NOMO-1 (cell line): ENCODE measurements around the gene OTUD4.
"Not testable (repeated sequence)": the region's sequence is repeated elsewhere in the genome, so short reads cannot be mapped to it uniquely, and the experiment has no call there.

Experiments used
- DNase-seq, 2 experiments: peaks; one replicate each; lab custom pipeline; 2025; ENCODE audit not compliant: unreplicated experiment in 2 of 2; lab: John Stamatoyannopoulos, UW

Gene OTUD4

GRCh38 chr4:145181091-145181501 is 707 bp upstream of the OTUD4 start:
- DNase-seq, result no peak

- peak in 1 of 2 experiments; percentile 13 for DNase-seq
Measured at GRCh38 chr4:145179861-145180297, 510 bp downstream of the OTUD4 start.

DNA sequence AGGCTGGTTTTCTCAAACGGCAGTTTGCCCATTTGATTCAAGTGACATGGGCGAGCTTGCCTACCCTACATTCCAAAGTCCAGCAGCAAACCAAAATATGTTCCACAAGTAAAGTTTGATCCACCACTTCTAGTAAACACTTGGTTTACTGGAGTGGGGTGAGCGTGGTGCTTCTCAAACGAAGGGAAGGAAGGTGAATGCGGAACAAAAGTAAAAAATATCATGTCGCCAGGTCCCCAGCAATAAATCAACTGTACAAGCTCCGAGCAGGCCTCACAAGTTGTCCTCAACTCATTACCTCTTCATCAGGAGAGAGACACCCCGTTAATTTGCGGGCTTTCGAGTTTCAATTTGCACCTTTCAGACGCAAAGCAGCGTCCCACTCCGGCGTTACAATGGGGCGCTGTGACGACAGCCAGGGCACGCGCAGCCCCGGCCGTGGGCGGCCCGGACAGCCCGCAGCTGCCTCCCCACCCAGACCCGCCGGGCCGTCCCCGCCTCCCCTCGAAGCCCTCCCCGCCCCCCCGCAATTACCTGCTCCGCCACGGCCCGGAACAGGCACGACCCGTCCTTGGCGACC is 1.0 kb downstream of the OTUD4 start:
- DNase-seq, result peak; percentile 46 to 52

DNA sequence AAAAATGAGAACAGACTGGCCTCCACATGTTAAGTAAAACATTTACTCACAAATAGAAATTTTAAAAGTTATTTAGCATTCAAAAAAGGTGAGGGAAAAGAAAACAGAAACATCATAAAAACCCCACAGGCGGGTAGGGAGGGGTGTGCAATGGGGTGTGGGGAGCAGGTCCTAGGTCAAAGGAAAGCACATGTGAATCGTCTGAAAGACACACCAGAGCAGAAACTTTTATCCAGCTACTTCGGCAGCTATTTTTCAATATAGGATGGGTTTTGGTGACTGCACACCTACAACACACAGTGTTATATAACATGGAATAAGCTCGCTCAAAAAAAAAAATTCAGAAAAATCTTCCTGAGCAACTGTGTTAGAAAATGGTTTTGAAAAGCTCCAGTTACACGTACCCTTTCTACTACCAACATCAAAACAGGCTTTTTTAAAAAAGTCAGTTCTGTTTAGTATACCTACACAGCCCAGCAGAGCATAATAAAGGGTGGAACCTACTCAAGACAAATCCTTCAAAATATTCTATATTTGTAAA is 1.6 kb downstream of the OTUD4 start:
- no peak for DNase-seq

DNA sequence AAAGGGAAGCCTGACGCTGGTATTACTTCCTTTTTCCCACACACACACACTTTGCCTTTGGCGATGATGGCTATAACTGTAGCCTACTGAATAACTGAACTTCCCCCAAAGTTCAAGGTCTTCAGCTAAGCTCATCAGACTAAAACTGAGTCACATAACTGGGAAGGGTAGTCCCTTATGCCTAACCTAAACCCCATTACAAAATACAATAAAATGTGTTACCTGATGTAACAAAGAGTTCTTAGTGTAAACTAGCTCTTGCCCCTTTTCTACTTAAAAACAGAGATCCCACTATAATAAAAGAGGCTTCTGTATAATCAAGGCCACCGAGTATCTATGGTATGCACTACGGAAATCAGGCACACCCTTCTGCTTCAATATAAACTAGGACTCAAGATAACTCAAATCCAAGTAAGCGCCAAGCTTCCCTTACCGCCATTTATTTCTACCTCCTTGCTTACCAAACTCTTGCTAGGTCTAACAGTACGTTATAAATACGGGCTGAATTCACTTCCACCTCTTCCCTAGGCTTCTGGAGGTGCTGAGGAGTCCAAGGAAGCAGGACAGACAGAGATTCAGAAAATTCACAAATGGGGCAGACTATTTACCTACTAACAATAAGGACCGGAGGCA is 2.4 kb downstream of the OTUD4 start:
- peak; percentile 57 to 72 for DNase-seq

GRCh38 chr4:145177511-145177905 is 2.9 kb downstream of the OTUD4 start:
- DNase-seq, result peak in 1 of 2 experiments; percentile 72

GRCh38 chr4:145176641-145177432 is 3.6 kb downstream of the OTUD4 start:
- DNase-seq, result no peak

- no peak for DNase-seq
Measured at GRCh38 chr4:145171911-145172310, 8.5 kb downstream of the OTUD4 start.

DNA sequence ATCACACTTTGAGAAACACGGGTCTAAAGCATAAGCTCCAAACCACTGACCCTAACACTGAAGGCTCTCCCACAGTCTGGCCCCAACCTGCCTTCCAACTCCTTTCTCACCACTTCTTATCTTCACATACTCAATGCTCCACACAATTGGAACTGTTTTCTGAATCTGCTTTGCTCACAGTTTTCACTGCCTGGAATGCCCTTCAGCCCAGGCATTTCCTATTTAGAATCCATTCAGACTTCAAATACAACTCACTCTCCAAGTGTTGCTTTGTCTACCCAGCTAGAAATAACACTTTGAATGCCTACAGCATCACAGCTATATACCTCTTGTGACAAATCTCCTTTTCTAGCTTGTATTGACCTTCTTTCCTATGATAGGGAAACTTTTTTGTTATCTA is 10.2 kb downstream of the OTUD4 start:
- DNase-seq, result no peak

GRCh38 chr4:145168581-145169187 is 11.7 kb downstream of the OTUD4 start:
- no peak for DNase-seq

DNA sequence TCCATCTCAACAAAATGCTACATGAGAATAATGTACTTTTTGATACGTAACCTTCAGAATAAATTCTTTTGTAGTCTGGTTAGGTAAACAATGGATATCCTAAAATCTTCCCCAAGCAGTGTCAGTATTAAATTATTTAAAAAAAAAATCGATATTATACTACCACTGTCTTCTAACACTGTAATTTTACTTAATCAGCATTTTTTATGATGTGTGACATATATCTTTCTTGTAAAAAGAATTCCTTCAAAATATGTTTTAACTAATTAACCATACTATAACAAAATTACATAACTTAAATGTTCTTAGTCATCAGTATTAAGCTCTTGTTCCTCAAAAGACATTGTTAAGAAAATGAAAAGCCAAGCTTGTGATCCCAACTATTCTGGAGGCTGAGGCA is 12.5 kb downstream of the OTUD4 start:
- no peak for DNase-seq

- DNase-seq, result no peak
Measured at GRCh38 chr4:145161549-145161948, 18.8 kb downstream of the OTUD4 start.

DNA sequence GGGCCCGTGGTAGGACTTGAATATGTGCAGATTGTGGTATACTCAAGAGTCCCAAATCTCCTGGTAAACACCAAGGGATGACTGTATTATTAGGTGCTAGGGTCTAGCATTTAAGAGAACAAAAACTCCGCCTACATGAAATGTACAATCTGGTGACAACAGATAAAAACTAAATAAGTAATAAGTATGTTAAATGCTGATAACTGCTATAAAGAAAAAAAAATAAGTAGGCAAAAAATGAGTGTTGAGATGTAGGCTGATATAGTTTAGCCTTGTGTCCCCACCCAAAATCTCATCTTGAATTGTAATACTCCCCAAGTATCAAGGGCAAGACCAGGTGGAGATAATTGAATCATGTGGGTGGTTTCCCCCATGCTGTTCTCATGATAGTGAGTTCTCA is 23.4 kb downstream of the OTUD4 start:
- no peak for DNase-seq

GRCh38 chr4:145155268-145155870 is 25.0 kb downstream of the OTUD4 start:
- DNase-seq, result no peak

- no peak for DNase-seq
Measured at GRCh38 chr4:145154573-145154972, 25.8 kb downstream of the OTUD4 start.

- DNase-seq, result no peak
Measured at GRCh38 chr4:145153904-145154298, 26.5 kb downstream of the OTUD4 start.

DNA sequence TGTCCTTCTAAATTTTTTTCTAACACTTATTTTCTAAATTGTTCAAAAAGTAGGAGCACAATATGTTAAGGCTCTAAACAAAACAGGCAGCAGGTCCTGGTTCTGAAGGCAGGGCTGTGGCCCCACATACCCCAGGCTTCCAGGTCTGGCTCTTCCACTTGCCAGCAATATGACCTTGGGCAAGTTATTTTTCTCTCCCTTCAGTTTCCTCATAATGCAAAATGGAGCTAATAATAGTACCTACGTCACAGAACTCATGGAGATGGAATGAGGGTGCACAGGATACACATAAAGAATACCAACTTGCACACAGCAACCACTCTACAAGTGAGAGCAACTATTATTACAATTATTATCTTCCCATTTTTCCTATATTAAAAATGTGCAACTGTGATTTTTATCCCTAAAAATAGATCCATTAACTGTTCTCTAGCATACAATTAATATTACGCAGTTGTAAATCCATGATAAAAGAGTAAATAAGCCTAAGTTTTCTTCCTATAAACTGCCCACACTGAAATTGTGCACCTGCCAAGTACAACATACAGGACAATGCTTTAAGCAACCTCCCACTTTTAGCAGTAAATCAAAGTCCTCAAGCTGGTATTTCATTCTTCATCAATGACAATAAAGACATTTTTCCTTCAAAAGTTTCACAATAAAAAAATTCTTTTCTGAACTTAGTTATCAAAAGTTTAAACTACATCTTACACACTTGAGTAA is 27.0 kb downstream of the OTUD4 start:
- DNase-seq, result no peak

- no peak for DNase-seq
Measured at GRCh38 chr4:145148980-145149379, 31.4 kb downstream of the OTUD4 start.

GRCh38 chr4:145136219-145136618 is 44.2 kb downstream of the OTUD4 start:
- DNase-seq, result not testable (repeated sequence)

DNA sequence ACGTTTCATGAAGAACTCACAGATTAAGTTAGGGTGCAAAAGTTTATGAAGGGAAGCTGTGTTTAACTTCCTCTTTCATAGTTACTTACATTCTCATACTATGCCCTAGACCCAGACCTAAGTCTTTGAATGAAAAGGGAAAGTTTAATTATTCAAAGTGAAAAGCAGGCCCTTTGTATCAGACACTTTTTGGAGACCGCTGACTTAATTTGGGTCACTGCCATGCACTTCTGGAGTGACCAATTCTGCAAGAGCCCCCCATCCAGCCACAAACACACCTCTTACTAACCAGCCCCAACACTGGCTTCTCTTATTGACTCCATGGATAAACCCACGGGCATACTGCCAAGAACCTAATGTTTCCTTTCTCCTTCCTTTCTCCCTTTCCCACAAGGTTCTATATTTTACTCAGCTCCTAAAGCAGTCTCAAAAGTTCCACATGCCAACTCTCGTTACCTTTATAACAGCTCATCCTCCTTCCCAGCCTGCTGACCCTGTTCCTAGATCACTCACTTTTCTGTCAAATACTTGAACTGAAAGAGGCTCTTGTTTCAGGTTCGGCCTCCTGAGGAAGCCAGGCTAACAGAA is 47.8 kb downstream of the OTUD4 start:
- DNase-seq, result peak in 1 of 2 experiments; percentile 23
